GM23338 (cell line): ENCODE measurements around the gene DNMT1.
"Not testable (repeated sequence)": the region's sequence is repeated elsewhere in the genome, so short reads cannot be mapped to it uniquely, and the experiment has no call there.

Experiments used
- CREB1 ChIP-seq: fragments of 250-450 bp; sonication (Bioruptor Pico); IDR thresholded peaks from 2 replicates; pipeline ENCODE4 v1.5.0; 2020; ENCODE audit warnings: low read depth, mild to moderate bottlenecking, moderate library complexity
- EZH2 ChIP-seq: fragments of 200-600 bp; sonication (generic); IDR thresholded peaks from one replicate; pipeline ENCODE4 v1.8.0; 2017; ENCODE audit warnings: antibody characterized with exemption, mild to moderate bottlenecking, low read depth; ENCODE audit not compliant: unreplicated experiment
- EZH2phosphoT487 ChIP-seq: fragments of 200-600 bp; sonication (generic); IDR thresholded peaks from one replicate; pipeline ENCODE4 v1.8.1; 2018; ENCODE audit warnings: antibody characterized with exemption; ENCODE audit not compliant: unreplicated experiment
- POLR2AphosphoS5 ChIP-seq: IDR thresholded peaks from 2 replicates; pipeline ENCODE4 v1.6.1; 2016; ENCODE audit warnings: antibody characterized with exemption, low read depth
- REST ChIP-seq: IDR thresholded peaks from one replicate; pipeline ENCODE4 v1.6.1; 2018; ENCODE audit warnings: antibody characterized with exemption; ENCODE audit not compliant: unreplicated experiment
- ZNF114 ChIP-seq: fragments of 250-450 bp; sonication (Bioruptor Pico); IDR thresholded peaks from 2 replicates; pipeline ENCODE4 v1.5.0; 2020; ENCODE audit warnings: mild to moderate bottlenecking, moderate library complexity
- TF ChIP-seq, protein P1 (sequence below), 2 experiments: fragments of 200-600 bp in 1 of 2; sonication (generic) in 1 of 2; conservative IDR thresholded peaks; 2 replicates each; pipeline versions ENCODE4 v1.5.1 to v1.6.1; 2016 to 2017; ENCODE audit warnings: antibody characterized with exemption in 2 of 2, low read depth in 2 of 2, mild to moderate bottlenecking in 2 of 2, moderate library complexity in 1 of 2

GRCh38 chr19:10180024-10180423, 14.7 kb downstream of the DNMT1 start:
- not testable (repeated sequence) for TF ChIP-seq REST; CREB1 (CRISPR knock-in tag); EZH2phosphoT487; POLR2AphosphoS5; EZH2; ZNF114 (CRISPR knock-in tag)
- TF ChIP-seq, protein P1, sequence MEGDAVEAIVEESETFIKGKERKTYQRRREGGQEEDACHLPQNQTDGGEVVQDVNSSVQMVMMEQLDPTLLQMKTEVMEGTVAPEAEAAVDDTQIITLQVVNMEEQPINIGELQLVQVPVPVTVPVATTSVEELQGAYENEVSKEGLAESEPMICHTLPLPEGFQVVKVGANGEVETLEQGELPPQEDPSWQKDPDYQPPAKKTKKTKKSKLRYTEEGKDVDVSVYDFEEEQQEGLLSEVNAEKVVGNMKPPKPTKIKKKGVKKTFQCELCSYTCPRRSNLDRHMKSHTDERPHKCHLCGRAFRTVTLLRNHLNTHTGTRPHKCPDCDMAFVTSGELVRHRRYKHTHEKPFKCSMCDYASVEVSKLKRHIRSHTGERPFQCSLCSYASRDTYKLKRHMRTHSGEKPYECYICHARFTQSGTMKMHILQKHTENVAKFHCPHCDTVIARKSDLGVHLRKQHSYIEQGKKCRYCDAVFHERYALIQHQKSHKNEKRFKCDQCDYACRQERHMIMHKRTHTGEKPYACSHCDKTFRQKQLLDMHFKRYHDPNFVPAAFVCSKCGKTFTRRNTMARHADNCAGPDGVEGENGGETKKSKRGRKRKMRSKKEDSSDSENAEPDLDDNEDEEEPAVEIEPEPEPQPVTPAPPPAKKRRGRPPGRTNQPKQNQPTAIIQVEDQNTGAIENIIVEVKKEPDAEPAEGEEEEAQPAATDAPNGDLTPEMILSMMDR (conservative IDR thresholded peaks at IDR 0.05; ENCODE audit: low read depth in 2 of 2) = not testable (repeated sequence)
